ENCODE measurements around the gene GPR142. TPM values are rescaled to one million over a fixed set of nuclear protein-coding genes. Genes with fewer than 3 reads are reported as not detected.

Gene GPR142
- total and polyA plus RNA-seq, 2 donors (not counting 3 experiments of a cell fraction or from before 2014, with no cell fraction given), result not detected

DNA sequence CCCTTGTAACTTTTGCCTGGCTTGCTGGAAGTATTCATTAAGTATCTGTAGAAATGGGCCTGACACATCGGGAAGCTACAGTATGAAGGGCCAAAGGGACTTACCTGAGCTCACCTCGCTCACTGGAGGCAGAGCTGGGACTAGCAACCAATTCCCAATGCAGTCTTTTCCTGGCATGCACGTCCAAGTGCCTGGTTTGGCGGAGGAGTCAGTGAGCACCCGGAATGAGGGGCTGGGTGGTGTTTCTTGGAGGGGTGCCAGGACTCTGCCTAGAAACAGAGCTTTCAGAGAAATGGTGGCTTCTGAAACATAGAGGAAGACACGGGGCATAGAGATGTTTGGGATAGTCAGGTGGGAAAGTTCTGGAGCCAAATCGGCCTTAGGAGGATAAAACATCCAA, 46.2 kb downstream of the GPR142 start:
- Histone ChIP-seq H3K9me3 (replicated peaks; ENCODE audit: control insufficient read depth, insufficient read depth, low read length) (no peaks in the 10 kb centered on the region), H3K36me3 (ENCODE audit: control insufficient read depth in 2 of 2, extremely low read depth in 1 of 2, insufficient read depth in 2 of 2, low read length in 2 of 2) (no peaks in the 10 kb centered on the region), H3K27me3 (ENCODE audit: control insufficient read depth in 2 of 2, insufficient read depth in 2 of 2, low read length in 2 of 2) (no peaks in the 10 kb centered on the region), H3K4me3 (replicated peaks in 1 of 3; ENCODE audit: insufficient read depth in 1 of 3, low read depth in 1 of 3, low read length in 3 of 3) (no peak overlapping the region), H3K4me1 (ENCODE audit: control insufficient read depth, extremely low read depth, insufficient read depth, low read length) (no peaks in the 10 kb centered on the region), H3K4me2 (ENCODE audit: insufficient read depth, low read length) (no peak overlapping the region), H3K27ac (ENCODE audit: insufficient read depth, low read depth, low read length) (no peak overlapping the region), H3K9ac (replicated peaks; ENCODE audit: extremely low read depth, insufficient read depth, low read length) (no peak overlapping the region), H2AFZ (ENCODE audit: low read depth, low read length) (no peak overlapping the region), H4K20me1 (replicated peaks; ENCODE audit: control insufficient read depth, extremely low read depth, insufficient read depth, low read length) (no peaks in the 10 kb centered on the region), H3K9me1 (replicated peaks; ENCODE audit: control insufficient read depth, extremely low read depth, insufficient read depth, low read length) (no peaks in the 10 kb centered on the region), H3K79me2 (ENCODE audit: control insufficient read depth, insufficient read depth, low read length) (no peaks in the 10 kb centered on the region)
- no peak for TF ChIP-seq FOS (IDR thresholded peaks at IDR 0.05; ENCODE audit: borderline replicate concordance, insufficient read depth, low read length)
- no peak for TF ChIP-seq EZH2 (IDR thresholded peaks at IDR 0.05; ENCODE audit: borderline replicate concordance, low read depth, low read length, severe bottlenecking)
- TF ChIP-seq JUN (IDR thresholded peaks at IDR 0.05; ENCODE audit: borderline replicate concordance, insufficient read depth, insufficient read length, low read depth), result no peak
- TF ChIP-seq GATA2 (IDR thresholded peaks at IDR 0.05; ENCODE audit: insufficient read depth, insufficient read length, low read depth, low read length), result no peak
- TF ChIP-seq, protein P1, sequence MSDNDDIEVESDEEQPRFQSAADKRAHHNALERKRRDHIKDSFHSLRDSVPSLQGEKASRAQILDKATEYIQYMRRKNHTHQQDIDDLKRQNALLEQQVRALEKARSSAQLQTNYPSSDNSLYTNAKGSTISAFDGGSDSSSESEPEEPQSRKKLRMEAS (IDR thresholded peaks at IDR 0.05; ENCODE audit: insufficient read depth, insufficient read length), result no peak
- no peak for TF ChIP-seq MYC (IDR thresholded peaks at IDR 0.05; ENCODE audit: low read depth, low read length)
- TF ChIP-seq, protein P2, sequence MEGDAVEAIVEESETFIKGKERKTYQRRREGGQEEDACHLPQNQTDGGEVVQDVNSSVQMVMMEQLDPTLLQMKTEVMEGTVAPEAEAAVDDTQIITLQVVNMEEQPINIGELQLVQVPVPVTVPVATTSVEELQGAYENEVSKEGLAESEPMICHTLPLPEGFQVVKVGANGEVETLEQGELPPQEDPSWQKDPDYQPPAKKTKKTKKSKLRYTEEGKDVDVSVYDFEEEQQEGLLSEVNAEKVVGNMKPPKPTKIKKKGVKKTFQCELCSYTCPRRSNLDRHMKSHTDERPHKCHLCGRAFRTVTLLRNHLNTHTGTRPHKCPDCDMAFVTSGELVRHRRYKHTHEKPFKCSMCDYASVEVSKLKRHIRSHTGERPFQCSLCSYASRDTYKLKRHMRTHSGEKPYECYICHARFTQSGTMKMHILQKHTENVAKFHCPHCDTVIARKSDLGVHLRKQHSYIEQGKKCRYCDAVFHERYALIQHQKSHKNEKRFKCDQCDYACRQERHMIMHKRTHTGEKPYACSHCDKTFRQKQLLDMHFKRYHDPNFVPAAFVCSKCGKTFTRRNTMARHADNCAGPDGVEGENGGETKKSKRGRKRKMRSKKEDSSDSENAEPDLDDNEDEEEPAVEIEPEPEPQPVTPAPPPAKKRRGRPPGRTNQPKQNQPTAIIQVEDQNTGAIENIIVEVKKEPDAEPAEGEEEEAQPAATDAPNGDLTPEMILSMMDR (IDR thresholded peaks at IDR 0.05; ENCODE audit: extremely low read depth in 1 of 2, insufficient read depth in 1 of 2, low read depth in 1 of 2, low read length in 2 of 2), result no peak
- no peak for TF ChIP-seq POLR2A (IDR thresholded peaks at IDR 0.05; ENCODE audit: low read depth, low read length)
- no peak for TF ChIP-seq POLR2AphosphoS5 (IDR thresholded peaks at IDR 0.05; ENCODE audit: insufficient read depth, low read depth, low read length)
- DNase-seq (ENCODE audit: low read depth, low spot score) (no peak), FAIRE-seq (no peak)
- dilution Hi-C loops (cut with MboI; ENCODE audit: extremely low pct_ligation_motif_present, low sequenced_read_pairs), result no loop called here
- intact Hi-C loops (cut with micrococcal nuclease), result no loop called here
- ChIA-PET CTCF (no interaction called here), POLR2A (no interaction called here)
- no TSS peak for BruUV-seq (replicated peaks)
